ENCODE measurements around the gene IQSEC1.
A peak's percentile ranks its signal among the peaks of the same experiment; 100 is the strongest.

Gene IQSEC1

GRCh38 chr3:13046569-13047274 lies 26.5 kb downstream of the IQSEC1 start:
- DNase-seq = no peak

- no peak for DNase-seq
These were observed 27.2 kb downstream of the IQSEC1 start for GRCh38 chr3:13045904-13046568.

GRCh38 chr3:13045241-13045903 lies 27.9 kb downstream of the IQSEC1 start:
- no peak for DNase-seq

- DNase-seq = no peak
These were observed 28.6 kb downstream of the IQSEC1 start for GRCh38 chr3:13044496-13045240.

- no peak for DNase-seq
These were observed 29.6 kb downstream of the IQSEC1 start for GRCh38 chr3:13043656-13044055.

- no peak for DNase-seq
These were observed 30.4 kb downstream of the IQSEC1 start for GRCh38 chr3:13042715-13043271.

GRCh38 chr3:13042127-13042701 lies 31.0 kb downstream of the IQSEC1 start:
- no peak for DNase-seq

- no peak for DNase-seq
These were observed 32.0 kb downstream of the IQSEC1 start for GRCh38 chr3:13041113-13041776.

GRCh38 chr3:13040361-13041074 lies 32.7 kb downstream of the IQSEC1 start:
- DNase-seq = peak; percentile 22

- DNase-seq = no peak
These were observed 33.9 kb downstream of the IQSEC1 start for GRCh38 chr3:13039213-13039896.

- no peak for DNase-seq
These were observed 35.6 kb downstream of the IQSEC1 start for GRCh38 chr3:13037458-13038117.

- no peak for DNase-seq
These were observed 38.4 kb downstream of the IQSEC1 start for GRCh38 chr3:13034861-13035260.

GRCh38 chr3:13034109-13034800 lies 39.0 kb downstream of the IQSEC1 start:
- no peak for DNase-seq

GRCh38 chr3:13032206-13032605 lies 41.0 kb downstream of the IQSEC1 start:
- DNase-seq = no peak

GRCh38 chr3:13031621-13032020 lies 41.6 kb downstream of the IQSEC1 start:
- no peak for DNase-seq

- no peak for DNase-seq
These were observed 42.5 kb downstream of the IQSEC1 start for GRCh38 chr3:13030684-13031083.

GRCh38 chr3:13028010-13028821 lies 45.0 kb downstream of the IQSEC1 start:
- no peak for DNase-seq

GRCh38 chr3:13027154-13027553 lies 46.1 kb downstream of the IQSEC1 start:
- DNase-seq = no peak

- DNase-seq = no peak
These were observed 46.7 kb downstream of the IQSEC1 start for GRCh38 chr3:13026534-13026933.
